SK-N-SH treated with all-trans-retinoic acid at 6 μM for 48 hours (cell line): ENCODE data around the gene GALNT5.

ENCODE experiments used
- ATAC-seq: fragments of 200-7000 bp; cut with Tn5 transposase; 3 replicates; pipeline ENCODE4 v1.9.1; 2020; ENCODE audit warnings: mild to moderate bottlenecking, moderate library complexity
- ARNTL ChIP-seq: fragments of 450-650 bp; formaldehyde crosslinking; IDR thresholded peaks from 2 replicates; pipeline ENCODE4 v1.5.0; 2020; ENCODE audit warnings: low read depth, mild to moderate bottlenecking, moderate library complexity, borderline replicate concordance
- BACH2 ChIP-seq: fragments of 250-450 bp; sonication (Bioruptor Pico); IDR thresholded peaks from 2 replicates; pipeline ENCODE4 v1.9.0; 2021; ENCODE audit warnings: mild to moderate bottlenecking, borderline replicate concordance
- CREB5 ChIP-seq: fragments of 250-450 bp; sonication (Bioruptor Pico); IDR thresholded peaks from 2 replicates; pipeline ENCODE4 v1.5.1; 2020; ENCODE audit warnings: low read depth, mild to moderate bottlenecking, moderate library complexity
- CSDC2 ChIP-seq: fragments of 250-450 bp; sonication (Bioruptor Pico); IDR thresholded peaks from 2 replicates; pipeline ENCODE4 v1.5.0; 2020; ENCODE audit warnings: mild to moderate bottlenecking, moderate library complexity
- CSRNP3 ChIP-seq: fragments of 250-450 bp; sonication (Bioruptor Pico); IDR thresholded peaks from 2 replicates; pipeline ENCODE4 v1.5.1; 2021; ENCODE audit warnings: mild to moderate bottlenecking, moderate library complexity
- ESRRG ChIP-seq: fragments of 250-450 bp; sonication (Bioruptor Pico); IDR thresholded peaks from 2 replicates; pipeline ENCODE4 v1.6.1; 2021; ENCODE audit warnings: mild to moderate bottlenecking
- GLIS3 ChIP-seq: fragments of 250-450 bp; sonication (Bioruptor Pico); IDR thresholded peaks from 2 replicates; pipeline ENCODE4 v1.5.0; 2020; ENCODE audit warnings: mild to moderate bottlenecking, moderate library complexity
- ISL1 ChIP-seq: fragments of 250-450 bp; sonication (Bioruptor Pico); IDR thresholded peaks from 2 replicates; pipeline ENCODE4 v2.1.2; 2022; ENCODE audit warnings: mild to moderate bottlenecking, moderate library complexity
- OSR1 ChIP-seq: fragments of 250-450 bp; sonication (Bioruptor Pico); IDR thresholded peaks from 2 replicates; pipeline ENCODE4 v1.8.0; 2022; ENCODE audit warnings: moderate library complexity, mild to moderate bottlenecking, inconsistent platforms
- PATZ1 ChIP-seq: fragments of 250-450 bp; sonication (Bioruptor Pico); IDR thresholded peaks from 2 replicates; pipeline ENCODE4 v1.8.0; 2020; ENCODE audit warnings: mild to moderate bottlenecking, moderate library complexity, borderline replicate concordance
- POU6F1 ChIP-seq: fragments of 250-450 bp; sonication (Bioruptor Pico); IDR thresholded peaks from 2 replicates; pipeline ENCODE4 v1.8.0; 2021; ENCODE audit warnings: low read depth, mild to moderate bottlenecking, moderate library complexity, borderline replicate concordance
- PPARA ChIP-seq: fragments of 250-450 bp; sonication (Bioruptor Pico); IDR thresholded peaks from 2 replicates; pipeline ENCODE4 v1.5.0; 2020; ENCODE audit warnings: mild to moderate bottlenecking, borderline replicate concordance
- RARB ChIP-seq: fragments of 250-450 bp; sonication (Bioruptor Pico); IDR thresholded peaks from 2 replicates; pipeline ENCODE4 v1.8.0; 2021; ENCODE audit warnings: mild to moderate bottlenecking, moderate library complexity
- TOX ChIP-seq: fragments of 250-450 bp; sonication (Bioruptor Pico); IDR thresholded peaks from 2 replicates; pipeline ENCODE4 v1.8.0; 2021; ENCODE audit warnings: mild to moderate bottlenecking, moderate library complexity, borderline replicate concordance
- TSHZ2 ChIP-seq: fragments of 250-450 bp; sonication (Bioruptor Pico); IDR thresholded peaks from 2 replicates; pipeline ENCODE4 v1.5.0; 2020; ENCODE audit warnings: mild to moderate bottlenecking, moderate library complexity
- ZC3H10 ChIP-seq: fragments of 250-450 bp; sonication (Bioruptor Pico); IDR thresholded peaks from 2 replicates; pipeline ENCODE4 v1.5.1; 2021; ENCODE audit warnings: mild to moderate bottlenecking, moderate library complexity
- ZFP30 ChIP-seq: fragments of 450-650 bp; formaldehyde crosslinking; IDR thresholded peaks from 2 replicates; pipeline ENCODE4 v1.5.0; 2022; ENCODE audit warnings: mild to moderate bottlenecking, moderate library complexity
- ZNF70 ChIP-seq: fragments of 450-650 bp; formaldehyde crosslinking; IDR thresholded peaks from 2 replicates; pipeline ENCODE4 v1.5.0; 2020; ENCODE audit warnings: mild to moderate bottlenecking, moderate library complexity

GALNT5 gene

GRCh38 chr2:157265825-157266224 is 8.3 kb downstream of the GALNT5 start:
- no peak for ATAC-seq
- TF ChIP-seq CREB5 = no peak
- no peak for TF ChIP-seq ZFP30 (CRISPR knock-in tag)

- TF ChIP-seq GLIS3 (no peak), ARNTL (CRISPR knock-in tag) (no peak), RARB (no peak), ZC3H10 (CRISPR knock-in tag) (no peak), CSRNP3 (no peak), TSHZ2 (CRISPR knock-in tag) (no peak), TOX (CRISPR knock-in tag) (no peak), CREB5 (no peak), PATZ1 (no peak), PPARA (no peak), ZNF70 (CRISPR knock-in tag) (no peak), POU6F1 (no peak), ISL1 (CRISPR knock-in tag) (no peak), ZFP30 (CRISPR knock-in tag) (no peak), CSDC2 (CRISPR knock-in tag) (no peak), BACH2 (CRISPR knock-in tag) (no peak), OSR1 (CRISPR knock-in tag) (no peak), ESRRG (no peak)
- ATAC-seq = no peak
Observed at GRCh38 chr2:157267476-157267875, 10.0 kb downstream of the GALNT5 start.

GRCh38 chr2:157269060-157269459 is 11.6 kb downstream of the GALNT5 start:
- ATAC-seq = no peak
- no peak for TF ChIP-seq PATZ1
